Mesodermal cell (in vitro differentiated cells): ENCODE data around the gene FYCO1.

ENCODE experiments used
- H3K27ac ChIP-seq: 2 replicates; pipeline ENCODE4 v1.7.0; 2013; ENCODE audit warnings: mild to moderate bottlenecking, low read depth, low read length, moderate library complexity; ENCODE audit not compliant: severe bottlenecking
- H3K36me3 ChIP-seq: 2 replicates; pipeline ENCODE4 v1.7.1; 2013; ENCODE audit warnings: mild to moderate bottlenecking, low read length, moderate library complexity; ENCODE audit not compliant: control insufficient read depth, insufficient read depth
- H3K4me1 ChIP-seq: one replicate; pipeline ENCODE4 v1.7.1; 2013; ENCODE audit warnings: mild to moderate bottlenecking, low read length; ENCODE audit not compliant: insufficient read depth, control insufficient read depth, poor library complexity, severe bottlenecking
- H3K4me3 ChIP-seq: 2 replicates; pipeline ENCODE4 v1.7.0; 2013; ENCODE audit warnings: low read length, control low read depth, mild to moderate bottlenecking; ENCODE audit not compliant: insufficient read depth, poor library complexity, severe bottlenecking; ENCODE audit errors: extremely low read depth
- H3K9me3 ChIP-seq: 2 replicates; pipeline ENCODE4 v1.7.1; 2013; ENCODE audit warnings: mild to moderate bottlenecking, low read length, moderate library complexity; ENCODE audit not compliant: control insufficient read depth
- WGBS, 2 experiments: methylation state at CpG; one replicate each; pipeline ENCODE4 v1.1.5; 2013; ENCODE audit warnings: missing lambda C conversion rate in 2 of 2; ENCODE audit not compliant: insufficient coverage in 2 of 2; 5-methylcytosine and 5-hydroxymethylcytosine counted together

FYCO1 gene

GRCh38 chr3:45915518-45916231 lies 79.9 kb downstream of the FYCO1 start:
- no peaks in the 10 kb centered on the region for H3K9me3 ChIP-seq
- no peak overlapping the region for H3K4me3 ChIP-seq
- peak overlapping the region; percentile 16 for H3K27ac ChIP-seq
- peaks cover 3% of the 10 kb centered on the region for H3K4me1 ChIP-seq
- WGBS, 2 experiments = 33 to 38% methylated on average over 7 to 10 of the region's 13 CpGs
- H3K36me3 ChIP-seq = peaks cover 5% of the 10 kb centered on the region

GRCh38 chr3:45915059-45915439 lies 80.6 kb downstream of the FYCO1 start:
- Histone ChIP-seq H3K4me3 (no peak overlapping the region), H3K9me3 (no peaks in the 10 kb centered on the region), H3K4me1 (peaks cover 3% of the 10 kb centered on the region), H3K27ac (no peak overlapping the region), H3K36me3 (peaks cover 1% of the 10 kb centered on the region)
- 80 to 95% methylated on average over 8 of the region's 9 CpGs for WGBS, 2 experiments

- H3K4me3 ChIP-seq = no peak overlapping the region
- no peaks in the 10 kb centered on the region for H3K9me3 ChIP-seq
- H3K27ac ChIP-seq = no peak overlapping the region
- WGBS, 2 experiments = 87 to 91% methylated on average over 5 to 6 of the region's 7 CpGs
- peaks cover 3% of the 10 kb centered on the region for H3K4me1 ChIP-seq
- H3K36me3 ChIP-seq = no peaks in the 10 kb centered on the region
Measured at GRCh38 chr3:45914362-45915058, 81.1 kb downstream of the FYCO1 start.

- 86 to 90% methylated on average over 6 of the region's 6 CpGs for WGBS, 2 experiments
- Histone ChIP-seq H3K27ac (no peak overlapping the region), H3K9me3 (no peaks in the 10 kb centered on the region), H3K4me1 (peaks cover 10% of the 10 kb centered on the region), H3K4me3 (no peak overlapping the region), H3K36me3 (no peaks in the 10 kb centered on the region)
Measured at GRCh38 chr3:45912435-45912834, 83.2 kb downstream of the FYCO1 start.

- Histone ChIP-seq H3K27ac (no peak overlapping the region), H3K9me3 (no peaks in the 10 kb centered on the region), H3K36me3 (no peaks in the 10 kb centered on the region), H3K4me1 (peaks cover 12% of the 10 kb centered on the region), H3K4me3 (no peak overlapping the region)
- 80 to 92% methylated on average over 1 to 3 of the region's 11 CpGs for WGBS, 2 experiments
Measured at GRCh38 chr3:45911511-45912226, 84.0 kb downstream of the FYCO1 start.

- Histone ChIP-seq H3K27ac (no peak overlapping the region), H3K36me3 (no peaks in the 10 kb centered on the region), H3K9me3 (no peaks in the 10 kb centered on the region), H3K4me3 (no peak overlapping the region), H3K4me1 (peaks cover 12% of the 10 kb centered on the region)
- 90 to 93% methylated on average over 2 to 3 of the region's 4 CpGs for WGBS, 2 experiments
Measured at GRCh38 chr3:45910892-45911291, 84.7 kb downstream of the FYCO1 start.

- peaks cover 9% of the 10 kb centered on the region for H3K4me1 ChIP-seq
- no peaks in the 10 kb centered on the region for H3K9me3 ChIP-seq
- no peak overlapping the region for H3K27ac ChIP-seq
- 83 to 94% methylated on average over 6 of the region's 6 CpGs for WGBS, 2 experiments
- H3K36me3 ChIP-seq = no peaks in the 10 kb centered on the region
- no peak overlapping the region for H3K4me3 ChIP-seq
Measured at GRCh38 chr3:45909542-45909941, 86.1 kb downstream of the FYCO1 start.

GRCh38 chr3:45908761-45909160 lies 86.9 kb downstream of the FYCO1 start:
- no peaks in the 10 kb centered on the region for H3K36me3 ChIP-seq
- no peaks in the 10 kb centered on the region for H3K9me3 ChIP-seq
- no peak overlapping the region for H3K27ac ChIP-seq
- WGBS, 2 experiments = 94 to 99% methylated on average over 5 of the region's 7 CpGs
- peaks cover 9% of the 10 kb centered on the region for H3K4me1 ChIP-seq
- H3K4me3 ChIP-seq = no peak overlapping the region

GRCh38 chr3:45907769-45908705 lies 87.6 kb downstream of the FYCO1 start:
- Histone ChIP-seq H3K4me3 (no peak overlapping the region), H3K27ac (no peak overlapping the region), H3K4me1 (peaks cover 9% of the 10 kb centered on the region), H3K9me3 (no peaks in the 10 kb centered on the region), H3K36me3 (no peaks in the 10 kb centered on the region)
- WGBS, 2 experiments = 82 to 85% methylated on average over 9 to 10 of the region's 13 CpGs
